GM23338 (cell line): ENCODE results near the gene NUP153. TPM values are rescaled to one million over a fixed set of nuclear protein-coding genes. Genes with fewer than 3 reads are reported as not detected.
A peak's percentile ranks its signal among the peaks of the same experiment; 100 is the strongest.

Experiments
- ATAC-seq: fragments of 200-7000 bp; cut with Tn5 transposase; 3 replicates; pipeline ENCODE4 v1.9.1; 2020
- DNase-seq: peaks from one replicate; pipeline ENCODE4 v3.0.0-alpha.2; 2015; ENCODE audit warnings: low spot score
- H2AFZ ChIP-seq: fragments of 200-600 bp; sonication (generic); 2 replicates; pipeline ENCODE4 v1.8.0; 2016; ENCODE audit warnings: antibody characterized with exemption, mild to moderate bottlenecking, moderate library complexity
- H3F3A ChIP-seq: fragments of 200-600 bp; sonication (generic); replicated peaks from 2 replicates; pipeline ENCODE4 v1.8.0; 2017; ENCODE audit warnings: antibody characterized with exemption, mixed run types, low read depth
- H3K27ac ChIP-seq: fragments of 200-600 bp; sonication (generic); 2 replicates; pipeline ENCODE4 v1.6.1; 2016; ENCODE audit warnings: low read depth
- H3K27me3 ChIP-seq: fragments of 200-600 bp; sonication (generic); 2 replicates; pipeline ENCODE4 v1.8.0; 2016; ENCODE audit warnings: mild to moderate bottlenecking, mixed run types, moderate library complexity; ENCODE audit not compliant: insufficient read depth
- H3K36me3 ChIP-seq: fragments of 200-600 bp; sonication (generic); 2 replicates; pipeline ENCODE4 v1.8.0; 2016; ENCODE audit warnings: mild to moderate bottlenecking; ENCODE audit not compliant: insufficient read depth
- H3K4me1 ChIP-seq: fragments of 200-600 bp; sonication (generic); 2 replicates; pipeline ENCODE4 v1.8.0; 2016; ENCODE audit warnings: mild to moderate bottlenecking, moderate library complexity; ENCODE audit not compliant: insufficient read depth
- H3K4me2 ChIP-seq: fragments of 200-600 bp; sonication (generic); 2 replicates; pipeline ENCODE4 v1.7.1; 2017; ENCODE audit warnings: mixed run types
- H3K4me3 ChIP-seq: fragments of 200-600 bp; sonication (generic); 2 replicates; pipeline ENCODE4 v1.6.1; 2016; ENCODE audit warnings: mixed run types
- H3K79me2 ChIP-seq: fragments of 200-600 bp; sonication (generic); replicated peaks from 2 replicates; pipeline ENCODE4 v1.8.0; 2017; ENCODE audit warnings: mild to moderate bottlenecking; ENCODE audit not compliant: insufficient read depth
- H3K9me2 ChIP-seq: fragments of 200-600 bp; sonication (generic); 2 replicates; pipeline ENCODE4 v1.8.0; 2017; ENCODE audit not compliant: insufficient read depth
- H4K20me1 ChIP-seq: fragments of 200-600 bp; sonication (generic); replicated peaks from 2 replicates; pipeline ENCODE4 v1.8.0; 2017; ENCODE audit warnings: mild to moderate bottlenecking; ENCODE audit not compliant: insufficient read depth
- H3K27ac Mint-ChIP-seq: 2 replicates; pipeline ENCODE4 v1.8.0; 2020; ENCODE audit warnings: inconsistent platforms, mild to moderate bottlenecking, moderate library complexity, mixed read lengths
- H3K27me3 Mint-ChIP-seq: 3 replicates; pipeline ENCODE4 v1.8.0; 2022; ENCODE audit warnings: low read depth, mild to moderate bottlenecking, moderate library complexity, mixed read lengths, inconsistent platforms; ENCODE audit not compliant: insufficient read depth, poor library complexity
- H3K36me3 Mint-ChIP-seq: 3 replicates; pipeline ENCODE4 v1.8.0; 2021; ENCODE audit warnings: low read depth, mild to moderate bottlenecking, inconsistent platforms, moderate library complexity, mixed read lengths
- H3K4me1 Mint-ChIP-seq: 3 replicates; pipeline ENCODE4 v1.8.0; 2020; ENCODE audit warnings: mild to moderate bottlenecking, inconsistent platforms, mixed read lengths
- H3K4me3 Mint-ChIP-seq: 3 replicates; pipeline ENCODE4 v1.8.0; 2021; ENCODE audit warnings: moderate library complexity, mild to moderate bottlenecking, inconsistent platforms, mixed read lengths
- H3K9me3 Mint-ChIP-seq: 3 replicates; pipeline ENCODE4 v1.8.0; 2020; ENCODE audit warnings: moderate library complexity, mild to moderate bottlenecking, inconsistent platforms, mixed read lengths
- CREB1 ChIP-seq: fragments of 250-450 bp; sonication (Bioruptor Pico); IDR thresholded peaks from 2 replicates; pipeline ENCODE4 v1.5.0; 2020; ENCODE audit warnings: low read depth, mild to moderate bottlenecking, moderate library complexity
- JUNB ChIP-seq: IDR thresholded peaks from one replicate; pipeline ENCODE4 v1.6.1; 2016; ENCODE audit warnings: antibody characterized with exemption; ENCODE audit not compliant: unreplicated experiment
- POLR2AphosphoS5 ChIP-seq: IDR thresholded peaks from 2 replicates; pipeline ENCODE4 v1.6.1; 2016; ENCODE audit warnings: antibody characterized with exemption, low read depth
- STAT1 ChIP-seq: IDR thresholded peaks from one replicate; pipeline ENCODE4 v1.6.1; 2016; ENCODE audit warnings: antibody characterized with exemption; ENCODE audit not compliant: unreplicated experiment
- ZNF114 ChIP-seq: fragments of 250-450 bp; sonication (Bioruptor Pico); IDR thresholded peaks from 2 replicates; pipeline ENCODE4 v1.5.0; 2020; ENCODE audit warnings: mild to moderate bottlenecking, moderate library complexity
- ZNF331 ChIP-seq: fragments of 250-450 bp; sonication (Bioruptor Pico); IDR thresholded peaks from 2 replicates; pipeline ENCODE4 v1.5.0; 2020; ENCODE audit warnings: low read depth, mild to moderate bottlenecking, moderate library complexity
- polyA plus RNA-seq: library from polyadenylated mRNA; unstranded; fragments of >200 nt; fragmentation: Nextera tagmentation; extraction: Ambion mirVana; gene quantifications from 2 replicates; pipeline ENCODE4 v1.2.1, GENCODE V29; 2016
- total RNA-seq: library from RNA; depleted of rRNA; stranded (reverse); fragments of >200 nt; shearing (Covaris generic); gene quantifications from 2 replicates; pipeline ENCODE4 v1.2.3, GENCODE V29; 2014
- TF ChIP-seq, protein P1 (sequence below), 2 experiments: fragments of 200-600 bp in 1 of 2; sonication (generic) in 1 of 2; conservative IDR thresholded peaks; 2 replicates each; pipeline versions ENCODE4 v1.5.1 to v1.6.1; 2016 to 2017; ENCODE audit warnings: antibody characterized with exemption in 2 of 2, low read depth in 2 of 2, mild to moderate bottlenecking in 2 of 2, moderate library complexity in 1 of 2
- TF ChIP-seq, protein P2 (sequence below): IDR thresholded peaks from one replicate; pipeline ENCODE4 v1.6.1; 2018; ENCODE audit warnings: antibody characterized with exemption; ENCODE audit not compliant: unreplicated experiment

NUP153 gene
- total and polyA plus RNA-seq, 2 experiments from 2014 or later, result 23.8 to 88.4 TPM

DNA sequence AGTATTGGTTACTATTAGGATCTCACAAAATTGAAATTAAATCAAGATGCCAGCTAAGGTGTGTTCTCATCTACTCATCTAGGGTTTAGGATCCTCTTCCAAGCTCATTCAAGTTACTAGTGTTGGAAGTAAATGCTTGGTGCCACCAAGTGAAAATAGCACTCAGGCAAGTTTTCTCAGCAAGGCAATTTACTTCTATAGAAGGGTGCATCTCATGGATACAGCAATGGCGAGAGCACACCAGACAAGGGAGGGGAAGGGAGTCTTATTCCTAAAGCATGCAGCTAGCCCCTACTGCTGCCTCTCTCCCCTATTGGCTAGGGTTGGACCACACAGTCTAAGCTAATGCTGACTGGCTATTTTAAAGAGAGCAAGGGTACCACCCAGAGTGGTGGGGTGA, 129.7 kb downstream of the NUP153 start:
- no peaks in the 10 kb centered on the region for H3K4me1 ChIP-seq
- no peaks in the 10 kb centered on the region for H4K20me1 ChIP-seq
- no peak overlapping the region for H3K27ac Mint-ChIP-seq
- ATAC-seq (no peak), DNase-seq (peak; percentile 40)
- no peak overlapping the region for H3K4me3 Mint-ChIP-seq
- H3K36me3 ChIP-seq, result no peaks in the 10 kb centered on the region; the same call in 1 of the 2 replicates
- peaks cover 6% of the 10 kb centered on the region for H3K27me3 Mint-ChIP-seq
- no peak overlapping the region for H3K4me2 ChIP-seq
- peaks cover 9% of the 10 kb centered on the region; the same call in 1 of the 2 replicates for H3K27me3 ChIP-seq
- peaks cover 21% of the 10 kb centered on the region for H3K36me3 Mint-ChIP-seq
- H3K27ac ChIP-seq, result no peak overlapping the region
- H3K9me2 ChIP-seq, result no peaks in the 10 kb centered on the region
- H2AFZ ChIP-seq, result no peak overlapping the region
- TF ChIP-seq STAT1, result no peak
- H3K79me2 ChIP-seq, result no peaks in the 10 kb centered on the region
- H3K4me3 ChIP-seq, result no peak overlapping the region
- H3K9me3 Mint-ChIP-seq, result peaks cover 41% of the 10 kb centered on the region
- no peaks in the 10 kb centered on the region for H3F3A ChIP-seq
- no peaks in the 10 kb centered on the region for H3K4me1 Mint-ChIP-seq

DNA sequence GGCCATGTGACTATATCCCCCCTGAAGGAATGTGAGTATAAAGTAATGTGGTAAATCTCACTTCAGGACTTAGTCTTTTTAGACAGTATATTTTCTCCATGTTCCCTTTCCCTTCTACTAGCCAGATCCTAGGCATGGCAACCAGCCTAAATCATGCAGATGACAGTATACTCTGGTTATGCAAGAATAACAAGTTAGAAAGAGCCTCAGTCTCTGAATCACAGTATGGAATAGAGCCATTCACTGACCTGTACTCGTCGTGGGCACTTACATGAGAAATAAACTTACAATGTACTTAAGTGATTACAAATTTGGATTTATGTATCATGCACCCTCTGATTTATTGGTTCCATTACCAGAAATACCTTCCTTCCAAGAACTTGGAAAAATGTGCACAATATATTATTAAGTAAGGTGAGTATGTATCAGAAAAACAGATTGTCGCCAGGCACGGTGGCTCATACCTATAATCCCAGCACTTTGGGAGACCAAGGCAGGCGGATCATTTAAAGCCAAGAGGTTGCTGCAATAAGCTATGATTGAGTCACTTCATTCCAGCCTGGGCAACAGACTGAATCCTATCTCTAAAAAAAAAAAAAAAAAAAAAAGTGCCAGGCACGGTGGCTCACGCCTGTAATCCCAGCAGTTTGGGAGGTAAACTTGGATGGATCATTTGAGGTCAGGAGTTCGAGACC, 131.7 kb downstream of the NUP153 start:
- no peaks in the 10 kb centered on the region for H3F3A ChIP-seq
- Mint-ChIP-seq H3K27me3 (no peaks in the 10 kb centered on the region), H3K36me3 (peaks cover 18% of the 10 kb centered on the region), H3K27ac (no peak overlapping the region), H3K4me1 (no peaks in the 10 kb centered on the region), H3K9me3 (peaks cover 43% of the 10 kb centered on the region), H3K4me3 (no peak overlapping the region)
- TF ChIP-seq ZNF114 (CRISPR knock-in tag), result no peak
- TF ChIP-seq, protein P1, sequence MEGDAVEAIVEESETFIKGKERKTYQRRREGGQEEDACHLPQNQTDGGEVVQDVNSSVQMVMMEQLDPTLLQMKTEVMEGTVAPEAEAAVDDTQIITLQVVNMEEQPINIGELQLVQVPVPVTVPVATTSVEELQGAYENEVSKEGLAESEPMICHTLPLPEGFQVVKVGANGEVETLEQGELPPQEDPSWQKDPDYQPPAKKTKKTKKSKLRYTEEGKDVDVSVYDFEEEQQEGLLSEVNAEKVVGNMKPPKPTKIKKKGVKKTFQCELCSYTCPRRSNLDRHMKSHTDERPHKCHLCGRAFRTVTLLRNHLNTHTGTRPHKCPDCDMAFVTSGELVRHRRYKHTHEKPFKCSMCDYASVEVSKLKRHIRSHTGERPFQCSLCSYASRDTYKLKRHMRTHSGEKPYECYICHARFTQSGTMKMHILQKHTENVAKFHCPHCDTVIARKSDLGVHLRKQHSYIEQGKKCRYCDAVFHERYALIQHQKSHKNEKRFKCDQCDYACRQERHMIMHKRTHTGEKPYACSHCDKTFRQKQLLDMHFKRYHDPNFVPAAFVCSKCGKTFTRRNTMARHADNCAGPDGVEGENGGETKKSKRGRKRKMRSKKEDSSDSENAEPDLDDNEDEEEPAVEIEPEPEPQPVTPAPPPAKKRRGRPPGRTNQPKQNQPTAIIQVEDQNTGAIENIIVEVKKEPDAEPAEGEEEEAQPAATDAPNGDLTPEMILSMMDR (conservative IDR thresholded peaks at IDR 0.05; ENCODE audit: low read depth in 2 of 2), result no peak
- TF ChIP-seq JUNB, result no peak
- no peak for TF ChIP-seq POLR2AphosphoS5
- TF ChIP-seq, protein P2, sequence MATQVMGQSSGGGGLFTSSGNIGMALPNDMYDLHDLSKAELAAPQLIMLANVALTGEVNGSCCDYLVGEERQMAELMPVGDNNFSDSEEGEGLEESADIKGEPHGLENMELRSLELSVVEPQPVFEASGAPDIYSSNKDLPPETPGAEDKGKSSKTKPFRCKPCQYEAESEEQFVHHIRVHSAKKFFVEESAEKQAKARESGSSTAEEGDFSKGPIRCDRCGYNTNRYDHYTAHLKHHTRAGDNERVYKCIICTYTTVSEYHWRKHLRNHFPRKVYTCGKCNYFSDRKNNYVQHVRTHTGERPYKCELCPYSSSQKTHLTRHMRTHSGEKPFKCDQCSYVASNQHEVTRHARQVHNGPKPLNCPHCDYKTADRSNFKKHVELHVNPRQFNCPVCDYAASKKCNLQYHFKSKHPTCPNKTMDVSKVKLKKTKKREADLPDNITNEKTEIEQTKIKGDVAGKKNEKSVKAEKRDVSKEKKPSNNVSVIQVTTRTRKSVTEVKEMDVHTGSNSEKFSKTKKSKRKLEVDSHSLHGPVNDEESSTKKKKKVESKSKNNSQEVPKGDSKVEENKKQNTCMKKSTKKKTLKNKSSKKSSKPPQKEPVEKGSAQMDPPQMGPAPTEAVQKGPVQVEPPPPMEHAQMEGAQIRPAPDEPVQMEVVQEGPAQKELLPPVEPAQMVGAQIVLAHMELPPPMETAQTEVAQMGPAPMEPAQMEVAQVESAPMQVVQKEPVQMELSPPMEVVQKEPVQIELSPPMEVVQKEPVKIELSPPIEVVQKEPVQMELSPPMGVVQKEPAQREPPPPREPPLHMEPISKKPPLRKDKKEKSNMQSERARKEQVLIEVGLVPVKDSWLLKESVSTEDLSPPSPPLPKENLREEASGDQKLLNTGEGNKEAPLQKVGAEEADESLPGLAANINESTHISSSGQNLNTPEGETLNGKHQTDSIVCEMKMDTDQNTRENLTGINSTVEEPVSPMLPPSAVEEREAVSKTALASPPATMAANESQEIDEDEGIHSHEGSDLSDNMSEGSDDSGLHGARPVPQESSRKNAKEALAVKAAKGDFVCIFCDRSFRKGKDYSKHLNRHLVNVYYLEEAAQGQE, result no peak
- no peak for TF ChIP-seq ZNF331 (CRISPR knock-in tag)
- TF ChIP-seq CREB1, result no peak
- H3K79me2 ChIP-seq, result no peaks in the 10 kb centered on the region
- H3K4me2 ChIP-seq, result no peak overlapping the region
- DNase-seq (no peak), ATAC-seq (no peak)
- no peaks in the 10 kb centered on the region for H3K9me2 ChIP-seq
- no peak overlapping the region for H3K4me3 ChIP-seq
- H4K20me1 ChIP-seq, result no peaks in the 10 kb centered on the region
- no peaks in the 10 kb centered on the region for H3K4me1 ChIP-seq
- no peak overlapping the region for H3K27ac ChIP-seq
- H2AFZ ChIP-seq, result no peak overlapping the region
- H3K36me3 ChIP-seq, result no peaks in the 10 kb centered on the region; the same call in 1 of the 2 replicates
- 0 out of 2 replicates have a peak, but pooled peaks cover 3% of the 10 kb centered on the region for H3K27me3 ChIP-seq
